Fibroblast of villous mesenchyme (primary cell): Measurements from ENCODE around the gene UBR7. TPM values are rescaled to one million over a fixed set of nuclear protein-coding genes. Genes with fewer than 3 reads are reported as not detected.
"Not testable (repeated sequence)": the region's sequence is repeated elsewhere in the genome, so short reads cannot be mapped to it uniquely, and the experiment has no call there.

Experiments
- DNase-seq: peaks from one replicate; pipeline ENCODE4 v3.0.0-alpha.2; 2010; ENCODE audit warnings: low read depth
- H3K4me3 ChIP-seq: 2 replicates; pipeline ENCODE4 v1.5.1; 2011; ENCODE audit warnings: low read depth, mild to moderate bottlenecking, low read length
- CTCF ChIP-seq: IDR thresholded peaks from 2 replicates; pipeline ENCODE4 v1.5.1; 2012; ENCODE audit warnings: low read depth, mild to moderate bottlenecking, low read length; ENCODE audit not compliant: insufficient read depth
- total RNA-seq: library from RNA; depleted of rRNA; stranded (reverse); fragments of >200 nt; gene quantifications from 2 replicates; pipeline ENCODE4 v1.2.3, GENCODE V29; 2012

Gene UBR7
- total RNA-seq, 1 donor, result 28.9 TPM

GRCh38 chr14:93230539-93230938 lies 23.5 kb downstream of the UBR7 start:
- TF ChIP-seq CTCF, result no peak
- no peak for DNase-seq
- H3K4me3 ChIP-seq, result peak overlapping the region; percentile 63

- H3K4me3 ChIP-seq, result peak overlapping the region; percentile 63
- no peak for TF ChIP-seq CTCF
- DNase-seq, result peak; percentile 53
Measured at GRCh38 chr14:93231129-93231979, 24.3 kb downstream of the UBR7 start.

- no peak overlapping the region for H3K4me3 ChIP-seq
- TF ChIP-seq CTCF, result no peak
- no peak for DNase-seq
Measured at GRCh38 chr14:93232159-93232558, 25.1 kb downstream of the UBR7 start.

GRCh38 chr14:93233078-93233477 lies 26.0 kb downstream of the UBR7 start:
- H3K4me3 ChIP-seq, DNase-seq: not testable (repeated sequence)

- DNase-seq, result peak; percentile 50
- TF ChIP-seq CTCF, result no peak
- H3K4me3 ChIP-seq, result no peak overlapping the region
Measured at GRCh38 chr14:93234798-93235197, 27.7 kb downstream of the UBR7 start.

- no peak for TF ChIP-seq CTCF
- H3K4me3 ChIP-seq, result no peak overlapping the region
- peak; percentile 81 for DNase-seq
Measured at GRCh38 chr14:93239869-93240677, 33.0 kb downstream of the UBR7 start.

GRCh38 chr14:93240678-93241000 lies 33.6 kb downstream of the UBR7 start:
- no peak for TF ChIP-seq CTCF
- DNase-seq, result no peak
- H3K4me3 ChIP-seq, result no peak overlapping the region
